Measurements from ENCODE around the gene GALE.
"Not testable (repeated sequence)": the region's sequence is repeated elsewhere in the genome, so short reads cannot be mapped to it uniquely, and the experiment has no call there.

GALE gene

DNA sequence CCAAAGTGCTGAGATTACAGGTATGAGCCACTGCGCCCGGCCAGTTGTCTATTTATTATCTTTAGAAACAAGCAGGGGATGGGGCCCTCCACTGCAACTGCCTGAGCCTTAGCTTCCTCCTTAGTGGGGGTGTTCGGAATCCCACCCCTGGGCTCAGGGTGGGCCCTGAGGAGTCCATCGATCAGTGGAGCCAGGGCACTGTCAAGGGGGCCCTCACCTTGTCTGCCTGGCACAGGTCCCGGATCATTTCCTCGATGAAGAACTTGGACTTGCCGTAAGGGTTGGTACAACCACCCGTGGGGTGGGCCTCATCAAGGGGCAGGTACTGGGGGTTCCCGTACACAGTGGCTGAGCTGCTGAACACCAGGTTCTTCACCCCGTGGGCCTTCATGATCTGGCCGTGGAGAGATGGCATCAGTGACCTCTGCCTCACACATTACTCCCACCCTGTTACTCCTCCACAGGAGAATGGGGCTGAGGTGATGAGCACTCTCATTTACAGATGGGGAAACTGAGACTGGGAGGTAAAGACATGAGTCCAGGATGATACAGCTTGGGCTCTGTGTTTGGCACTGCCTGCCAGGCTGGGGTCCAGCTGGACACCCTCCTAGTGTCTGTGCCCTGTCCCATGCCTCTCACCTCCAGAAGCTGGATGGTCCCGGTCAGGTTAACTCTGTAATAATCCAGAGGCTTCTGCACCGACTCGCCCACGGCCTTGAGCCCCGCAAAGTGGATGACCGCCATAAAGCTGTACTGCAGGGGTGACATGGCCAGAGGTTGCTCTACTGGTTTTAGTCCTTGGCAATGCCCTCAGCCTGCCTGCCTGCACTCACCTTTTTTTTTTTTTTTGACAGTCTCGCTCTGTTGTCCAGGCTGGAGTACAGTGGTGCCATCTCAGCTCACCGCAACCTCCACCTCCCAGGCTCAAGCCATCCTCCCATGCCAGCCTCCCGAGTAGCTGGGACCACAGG lies 2.8 kb downstream of the GALE start:
- H3K4me3 ChIP-seq (ENCODE audit: low read depth in 1 of 2, low read length in 2 of 2): no peak overlapping the region
- H3K9me3 ChIP-seq (ENCODE audit: control insufficient read depth in 1 of 2, low read length in 2 of 2): no peaks in the 10 kb centered on the region
- H3K4me1 ChIP-seq (ENCODE audit: control insufficient read depth in 1 of 2, insufficient read depth in 2 of 2, low read length in 2 of 2): peaks cover 4 to 41% of the 10 kb centered on the region in 2 donors
- H3K27ac ChIP-seq (ENCODE audit: low read length): no peak overlapping the region
- no peaks in the 10 kb centered on the region for H3K27me3 ChIP-seq (ENCODE audit: low read depth, low read length)
- peaks cover 6 to 18% of the 10 kb centered on the region in 2 donors for H3K36me3 ChIP-seq (ENCODE audit: control insufficient read depth in 1 of 2, insufficient read depth in 2 of 2, low read length in 2 of 2)

DNA sequence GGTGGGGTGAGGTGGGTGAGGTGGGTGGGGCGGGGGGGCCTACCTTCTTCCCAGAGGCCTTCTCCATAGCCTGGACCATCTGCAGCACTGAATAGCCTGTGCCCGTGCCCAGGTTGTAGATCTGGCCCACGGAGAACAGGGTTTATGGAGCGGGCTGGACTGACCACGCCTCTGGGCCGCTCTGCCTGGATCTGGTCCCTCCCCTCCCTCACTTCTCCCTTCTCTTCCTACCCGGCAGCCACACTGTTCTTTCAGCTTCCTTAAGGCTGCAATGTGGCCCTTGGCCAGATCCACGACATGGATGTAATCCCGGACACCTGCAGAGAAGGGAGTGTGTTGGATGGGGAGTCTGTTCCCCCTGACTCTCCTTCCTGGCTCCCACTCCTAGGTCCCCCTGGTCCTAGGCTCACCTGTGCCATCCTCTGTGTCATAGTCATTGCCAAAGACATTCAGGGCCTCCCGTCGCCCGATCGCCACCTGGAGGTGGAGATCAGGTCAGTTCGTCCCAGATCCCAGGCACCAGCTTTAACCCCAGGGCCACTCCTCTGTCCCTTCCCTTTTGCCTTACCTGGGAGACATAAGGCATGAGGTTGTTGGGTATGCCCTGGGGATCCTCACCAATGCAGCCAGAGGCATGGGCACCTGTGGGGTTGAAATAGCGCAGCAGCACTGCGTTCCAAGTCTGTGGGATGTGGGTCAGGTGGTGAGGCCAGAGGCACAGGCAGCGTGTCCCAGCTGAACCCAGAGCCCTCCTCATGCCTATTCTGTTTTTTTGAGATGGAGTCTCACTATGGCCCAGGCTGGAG lies 3.9 kb downstream of the GALE start:
- H3K9me3 ChIP-seq (ENCODE audit: control insufficient read depth in 1 of 2, low read length in 2 of 2): no peaks in the 10 kb centered on the region
- H3K4me3 ChIP-seq (ENCODE audit: low read depth in 1 of 2, low read length in 2 of 2): no peak overlapping the region
- H3K27me3 ChIP-seq (ENCODE audit: low read depth, low read length): no peaks in the 10 kb centered on the region
- peaks cover 4 to 48% of the 10 kb centered on the region in 2 donors for H3K4me1 ChIP-seq (ENCODE audit: control insufficient read depth in 1 of 2, insufficient read depth in 2 of 2, low read length in 2 of 2)
- peaks cover 6 to 18% of the 10 kb centered on the region in 2 donors for H3K36me3 ChIP-seq (ENCODE audit: control insufficient read depth in 1 of 2, insufficient read depth in 2 of 2, low read length in 2 of 2)
- H3K27ac ChIP-seq (ENCODE audit: low read length): no peak overlapping the region

DNA sequence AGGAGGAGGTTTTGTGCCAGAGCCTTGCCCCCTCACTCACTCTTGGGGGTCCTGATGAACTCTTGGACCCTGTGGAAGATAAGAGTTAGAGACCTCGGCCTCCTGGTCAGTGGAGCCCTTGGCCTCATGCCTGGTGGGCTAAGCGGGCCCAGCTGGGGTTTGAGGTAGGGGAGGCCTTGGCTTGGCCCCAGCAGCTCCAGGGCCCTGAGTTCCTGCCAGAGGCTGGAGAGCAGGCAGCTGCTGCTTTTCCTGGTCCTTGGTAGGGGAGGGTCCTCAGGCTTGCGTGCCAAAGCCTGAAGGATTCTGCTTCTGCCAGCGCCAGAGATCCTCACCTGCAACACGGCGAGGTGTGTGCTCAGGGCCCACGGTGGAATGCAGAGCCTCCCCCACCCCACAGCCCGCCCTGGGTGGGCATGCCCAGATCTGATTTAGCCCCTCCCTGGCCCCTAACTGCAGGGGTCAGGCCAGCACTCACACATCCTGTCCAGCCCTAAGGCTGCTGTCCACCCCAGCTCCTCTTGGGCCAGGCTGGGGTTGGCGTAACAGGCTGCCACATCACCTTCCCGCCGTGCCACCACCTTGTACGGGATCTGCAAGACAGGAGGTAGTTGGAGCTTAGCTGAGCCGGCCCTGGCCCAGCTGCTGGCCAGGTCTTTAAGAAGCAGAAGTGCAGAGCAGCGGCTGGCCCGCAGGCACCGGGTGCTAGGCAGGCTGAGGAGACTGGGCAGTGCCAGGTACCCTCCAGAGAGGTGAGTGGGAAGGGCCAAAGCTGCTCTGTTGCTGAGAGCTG lies 4.7 kb downstream of the GALE start:
- no peak overlapping the region for H3K27ac ChIP-seq (ENCODE audit: low read length)
- no peak overlapping the region for H3K4me3 ChIP-seq (ENCODE audit: low read depth in 1 of 2, low read length in 2 of 2)
- peaks cover 6 to 18% of the 10 kb centered on the region in 2 donors for H3K36me3 ChIP-seq (ENCODE audit: control insufficient read depth in 1 of 2, insufficient read depth in 2 of 2, low read length in 2 of 2)
- H3K27me3 ChIP-seq (ENCODE audit: low read depth, low read length): no peaks in the 10 kb centered on the region
- peaks cover 0 to 45% of the 10 kb centered on the region in 2 donors for H3K4me1 ChIP-seq (ENCODE audit: control insufficient read depth in 1 of 2, insufficient read depth in 2 of 2, low read length in 2 of 2)
- no peaks in the 10 kb centered on the region for H3K9me3 ChIP-seq (ENCODE audit: control insufficient read depth in 1 of 2, low read length in 2 of 2)

DNA sequence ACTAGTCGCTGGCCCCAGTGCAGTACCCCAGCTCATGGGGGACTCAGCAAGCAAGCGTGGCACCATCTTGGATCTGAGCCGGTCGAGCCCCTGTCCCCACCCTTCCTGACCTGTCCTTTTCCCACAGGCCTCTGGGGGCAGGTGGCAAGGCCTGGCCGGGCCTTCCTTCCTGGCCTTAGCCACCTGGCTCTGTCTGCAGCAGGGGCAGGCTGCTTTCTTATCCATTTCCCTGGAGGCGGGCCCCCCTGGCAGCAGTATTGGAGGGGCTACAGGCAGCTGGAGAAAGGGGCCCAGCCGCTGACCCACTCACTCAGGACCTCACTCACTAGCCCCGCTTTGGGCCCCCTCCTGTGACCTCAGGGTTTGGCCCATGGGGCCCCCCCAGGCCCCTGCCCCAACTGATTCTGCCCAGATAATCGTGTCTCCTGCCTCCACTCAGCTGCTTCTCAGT lies 5.8 kb downstream of the GALE start:
- H3K27me3 ChIP-seq (ENCODE audit: low read depth, low read length); H3K27ac ChIP-seq (ENCODE audit: low read length); H3K4me3 ChIP-seq (ENCODE audit: low read depth in 1 of 2, low read length in 2 of 2); H3K9me3 ChIP-seq (ENCODE audit: control insufficient read depth in 1 of 2, low read length in 2 of 2): not testable (repeated sequence)
- Histone ChIP-seq H3K4me1 (ENCODE audit: control insufficient read depth in 1 of 2, insufficient read depth in 2 of 2, low read length in 2 of 2) (peaks cover 5 to 43% of the 10 kb centered on the region in 2 donors), H3K36me3 (ENCODE audit: control insufficient read depth in 1 of 2, insufficient read depth in 2 of 2, low read length in 2 of 2) (peaks cover 6 to 18% of the 10 kb centered on the region in 2 donors)

DNA sequence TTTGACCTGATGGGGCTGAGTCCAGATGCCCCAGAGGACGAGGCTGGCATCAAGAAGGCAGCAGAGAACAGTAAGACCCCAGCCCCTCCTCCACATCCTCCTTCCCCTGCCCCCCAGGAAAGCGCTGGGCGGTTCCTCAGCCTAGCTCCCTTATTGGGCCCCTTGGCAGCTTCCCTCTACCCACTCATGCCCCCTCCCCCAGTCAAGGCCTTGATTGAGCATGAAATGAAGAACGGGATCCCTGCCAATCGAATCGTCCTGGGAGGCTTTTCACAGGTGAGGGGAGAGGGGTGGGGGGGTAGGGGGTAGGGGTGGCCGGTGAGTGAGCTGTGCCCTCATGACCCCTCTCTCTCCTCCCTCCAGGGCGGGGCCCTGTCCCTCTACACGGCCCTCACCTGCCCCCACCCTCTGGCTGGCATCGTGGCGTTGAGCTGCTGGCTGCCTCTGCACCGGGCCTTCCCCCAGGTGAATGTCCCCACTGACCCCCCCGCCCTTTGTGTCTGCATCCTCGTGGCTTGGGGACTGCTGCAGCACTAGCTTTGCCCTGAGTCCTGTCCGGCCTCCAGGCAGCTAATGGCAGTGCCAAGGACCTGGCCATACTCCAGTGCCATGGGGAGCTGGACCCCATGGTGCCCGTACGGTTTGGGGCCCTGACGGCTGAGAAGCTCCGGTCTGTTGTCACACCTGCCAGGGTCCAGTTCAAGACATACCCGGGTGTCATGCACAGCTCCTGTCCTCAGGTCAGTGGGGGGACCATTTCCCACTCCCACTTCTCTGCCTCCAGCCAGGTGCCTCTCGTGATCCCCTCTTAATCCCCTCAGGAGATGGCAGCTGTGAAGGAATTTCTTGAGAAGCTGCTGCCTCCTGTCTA lies 6.5 kb downstream of the GALE start:
- H3K27me3 ChIP-seq (ENCODE audit: low read depth, low read length): no peaks in the 10 kb centered on the region
- no peak overlapping the region for H3K4me3 ChIP-seq (ENCODE audit: low read depth in 1 of 2, low read length in 2 of 2)
- peaks cover 6 to 18% of the 10 kb centered on the region in 2 donors for H3K36me3 ChIP-seq (ENCODE audit: control insufficient read depth in 1 of 2, insufficient read depth in 2 of 2, low read length in 2 of 2)
- no peaks in the 10 kb centered on the region for H3K9me3 ChIP-seq (ENCODE audit: control insufficient read depth in 1 of 2, low read length in 2 of 2)
- no peak overlapping the region for H3K27ac ChIP-seq (ENCODE audit: low read length)
- H3K4me1 ChIP-seq (ENCODE audit: control insufficient read depth in 1 of 2, insufficient read depth in 2 of 2, low read length in 2 of 2): peaks cover 5 to 37% of the 10 kb centered on the region in 2 donors

DNA sequence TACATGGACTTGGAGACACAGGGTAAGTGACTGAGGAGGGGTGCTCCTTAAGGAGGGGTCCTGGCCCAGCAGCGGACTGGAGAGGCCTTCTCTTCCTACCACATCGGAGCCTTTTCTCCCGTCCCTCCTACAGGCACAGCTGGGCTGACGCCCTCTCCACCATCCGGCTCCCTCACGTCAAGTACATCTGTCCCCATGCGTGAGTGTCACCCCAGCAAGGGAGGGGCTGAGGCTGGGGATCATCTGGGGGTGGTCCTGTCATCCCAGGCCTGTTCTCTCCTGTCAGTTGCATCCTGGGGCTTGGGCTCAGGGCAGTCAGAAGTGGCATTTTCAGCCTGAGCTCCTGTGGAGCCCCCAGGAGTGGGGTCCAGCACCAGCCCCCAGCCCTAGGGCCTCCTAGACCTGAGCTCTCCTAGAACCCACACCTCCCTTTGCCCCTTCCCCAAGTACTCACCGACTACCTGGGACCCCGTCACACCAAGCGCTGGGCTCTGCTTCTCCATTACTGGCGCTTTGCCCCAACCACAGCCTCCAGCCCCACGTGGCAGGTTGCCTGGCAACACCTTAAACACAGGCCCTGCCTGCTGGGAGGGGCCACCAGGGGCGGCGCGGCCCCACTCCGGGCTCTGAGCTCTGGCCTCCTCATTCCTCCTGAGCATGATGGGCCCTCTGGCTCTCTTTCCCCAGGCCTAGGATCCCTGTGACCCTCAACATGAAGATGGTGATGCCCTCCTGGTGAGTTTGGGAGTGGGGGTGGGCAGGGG lies 7.4 kb downstream of the GALE start:
- Histone ChIP-seq H3K9me3 (ENCODE audit: control insufficient read depth in 1 of 2, low read length in 2 of 2) (no peaks in the 10 kb centered on the region), H3K4me3 (ENCODE audit: low read depth in 1 of 2, low read length in 2 of 2) (no peak overlapping the region), H3K27me3 (ENCODE audit: low read depth, low read length) (no peaks in the 10 kb centered on the region), H3K4me1 (ENCODE audit: control insufficient read depth in 1 of 2, insufficient read depth in 2 of 2, low read length in 2 of 2) (peaks cover 5 to 33% of the 10 kb centered on the region in 2 donors), H3K36me3 (ENCODE audit: control insufficient read depth in 1 of 2, insufficient read depth in 2 of 2, low read length in 2 of 2) (peaks cover 6 to 18% of the 10 kb centered on the region in 2 donors), H3K27ac (ENCODE audit: low read length) (peak overlapping the region; percentile 8)

DNA sequence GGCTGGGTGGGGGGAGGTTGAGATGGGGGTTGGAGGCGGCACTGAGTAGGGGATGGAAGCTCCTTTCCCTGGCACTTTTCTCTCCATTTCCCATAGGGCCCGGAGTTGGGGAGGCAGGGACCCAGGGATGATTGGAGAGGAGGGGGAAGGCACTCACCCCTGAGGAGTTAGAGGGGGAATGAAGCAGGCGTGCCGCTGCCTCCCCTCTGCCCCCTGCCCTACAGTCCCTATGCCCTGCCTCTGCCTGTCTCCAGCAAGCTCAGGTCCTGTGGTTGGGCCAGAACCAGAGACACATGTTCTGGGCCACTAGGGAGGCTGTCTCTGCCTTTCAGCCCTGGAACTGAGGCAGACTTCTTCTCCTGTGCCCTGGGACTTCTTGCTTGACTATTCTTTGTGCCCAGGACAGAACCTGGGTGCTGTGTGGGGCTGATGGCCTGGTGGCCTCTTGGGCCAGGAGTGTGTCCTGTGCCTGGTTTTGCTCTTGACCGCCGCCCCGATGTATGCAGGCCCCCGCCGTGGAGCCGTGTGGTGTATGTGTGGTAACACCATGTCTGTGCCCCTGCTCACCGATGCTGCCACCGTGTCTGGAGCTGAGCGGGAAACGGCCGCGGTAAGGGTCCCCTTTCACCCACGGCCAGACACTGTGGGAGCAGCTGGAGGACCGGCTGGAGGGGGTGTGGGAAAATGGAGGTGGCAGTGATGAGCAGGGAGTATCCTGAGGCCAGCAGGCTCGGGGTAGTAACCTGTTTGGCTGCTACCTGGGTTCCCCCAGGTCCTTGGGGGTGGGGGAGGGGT lies 8.2 kb downstream of the GALE start:
- Histone ChIP-seq H3K27me3 (ENCODE audit: low read depth, low read length) (no peaks in the 10 kb centered on the region), H3K36me3 (ENCODE audit: control insufficient read depth in 1 of 2, insufficient read depth in 2 of 2, low read length in 2 of 2) (peaks cover 8 to 16% of the 10 kb centered on the region in 2 donors), H3K9me3 (ENCODE audit: control insufficient read depth in 1 of 2, low read length in 2 of 2) (no peaks in the 10 kb centered on the region), H3K27ac (ENCODE audit: low read length) (no peak overlapping the region), H3K4me1 (ENCODE audit: control insufficient read depth in 1 of 2, insufficient read depth in 2 of 2, low read length in 2 of 2) (peaks cover 5 to 33% of the 10 kb centered on the region in 2 donors), H3K4me3 (ENCODE audit: low read depth in 1 of 2, low read length in 2 of 2) (peak overlapping the region; percentile 16 to 78)

DNA sequence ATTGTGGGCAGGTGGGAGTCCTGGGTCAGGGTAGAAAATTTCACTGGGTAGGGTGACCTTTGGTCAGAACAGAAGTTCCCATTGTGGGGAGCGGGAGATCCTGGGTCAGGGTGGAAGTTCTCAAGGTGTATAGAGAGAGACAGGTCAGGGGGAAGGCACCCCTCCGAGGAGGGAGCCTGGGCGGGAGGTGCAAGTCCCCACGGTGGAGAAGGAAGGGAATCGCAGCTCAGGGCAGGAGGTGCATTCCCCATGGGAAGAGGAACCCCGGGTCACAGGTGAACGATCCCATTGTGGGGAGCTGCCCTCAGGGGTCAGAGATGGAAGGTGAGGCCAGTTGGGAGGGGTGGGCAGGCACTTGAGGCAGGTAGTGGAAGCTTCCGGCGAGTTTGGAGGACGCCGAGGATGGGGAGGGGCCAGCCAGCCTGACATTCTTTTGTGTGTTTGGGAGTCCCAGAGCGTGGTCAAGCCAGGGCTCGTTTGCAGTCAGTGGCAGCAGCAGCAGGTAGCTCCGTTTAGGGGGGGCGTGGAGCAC lies 9.0 kb downstream of the GALE start:
- Histone ChIP-seq H3K4me1 (ENCODE audit: control insufficient read depth in 1 of 2, insufficient read depth in 2 of 2, low read length in 2 of 2) (peaks cover 5 to 33% of the 10 kb centered on the region in 2 donors), H3K27me3 (ENCODE audit: low read depth, low read length) (no peaks in the 10 kb centered on the region), H3K9me3 (ENCODE audit: control insufficient read depth in 1 of 2, low read length in 2 of 2) (no peaks in the 10 kb centered on the region), H3K4me3 (ENCODE audit: low read depth in 1 of 2, low read length in 2 of 2) (peak overlapping the region; percentile 78 to 85), H3K27ac (ENCODE audit: low read length) (peak overlapping the region; percentile 43), H3K36me3 (ENCODE audit: control insufficient read depth in 1 of 2, insufficient read depth in 2 of 2, low read length in 2 of 2) (peaks cover 15 to 22% of the 10 kb centered on the region in 2 donors)
